ENCODE data around the gene SH3BP1. TPM values are rescaled to one million over a fixed set of nuclear protein-coding genes. Genes with fewer than 3 reads are reported as not detected.
A peak's percentile ranks its signal among the peaks of the same experiment; 100 is the strongest.
"Not testable (repeated sequence)": the region's sequence is repeated elsewhere in the genome, so short reads cannot be mapped to it uniquely, and the experiment has no call there.

Gene SH3BP1
- total RNA-seq, 1 donor from 2014 or later: 10.3 TPM

DNA sequence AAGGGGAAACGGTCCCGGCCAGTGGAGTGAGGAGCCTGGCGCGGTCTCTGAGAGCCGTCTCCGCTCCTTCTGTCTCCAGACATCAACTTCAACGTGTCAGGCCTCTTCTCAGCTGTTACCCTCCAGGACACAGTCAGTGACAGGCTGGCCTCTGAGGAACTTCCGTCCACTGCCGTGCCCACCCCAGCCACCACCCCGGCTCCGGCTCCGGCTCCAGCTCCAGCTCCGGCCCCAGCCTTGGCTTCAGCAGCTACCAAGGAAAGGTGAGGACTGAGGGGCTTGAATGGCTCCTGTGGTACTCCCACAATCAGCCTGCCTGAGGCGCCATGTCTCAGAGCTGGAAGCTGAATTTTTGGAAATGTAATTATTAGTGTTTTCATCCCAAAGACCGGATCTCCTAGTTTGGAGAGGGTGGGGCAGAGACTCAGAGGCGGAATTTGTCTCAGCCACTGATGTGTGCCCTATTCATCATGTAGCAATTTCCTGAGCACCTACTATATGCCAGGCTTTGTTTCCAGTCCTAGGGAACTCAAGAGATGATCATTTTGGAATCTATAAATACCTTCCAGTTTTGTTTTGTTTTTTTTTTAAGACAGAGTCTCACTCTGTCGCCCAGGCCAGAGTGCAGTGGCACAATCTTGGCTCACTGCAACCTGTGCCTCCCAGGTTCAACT, 11.1 kb downstream of the SH3BP1 start:
- TF ChIP-seq EZH2phosphoT487 (IDR thresholded peaks at IDR 0.05) (no peak), EZH2 (IDR thresholded peaks at IDR 0.05) (no peak)
- TF ChIP-seq, protein P1, sequence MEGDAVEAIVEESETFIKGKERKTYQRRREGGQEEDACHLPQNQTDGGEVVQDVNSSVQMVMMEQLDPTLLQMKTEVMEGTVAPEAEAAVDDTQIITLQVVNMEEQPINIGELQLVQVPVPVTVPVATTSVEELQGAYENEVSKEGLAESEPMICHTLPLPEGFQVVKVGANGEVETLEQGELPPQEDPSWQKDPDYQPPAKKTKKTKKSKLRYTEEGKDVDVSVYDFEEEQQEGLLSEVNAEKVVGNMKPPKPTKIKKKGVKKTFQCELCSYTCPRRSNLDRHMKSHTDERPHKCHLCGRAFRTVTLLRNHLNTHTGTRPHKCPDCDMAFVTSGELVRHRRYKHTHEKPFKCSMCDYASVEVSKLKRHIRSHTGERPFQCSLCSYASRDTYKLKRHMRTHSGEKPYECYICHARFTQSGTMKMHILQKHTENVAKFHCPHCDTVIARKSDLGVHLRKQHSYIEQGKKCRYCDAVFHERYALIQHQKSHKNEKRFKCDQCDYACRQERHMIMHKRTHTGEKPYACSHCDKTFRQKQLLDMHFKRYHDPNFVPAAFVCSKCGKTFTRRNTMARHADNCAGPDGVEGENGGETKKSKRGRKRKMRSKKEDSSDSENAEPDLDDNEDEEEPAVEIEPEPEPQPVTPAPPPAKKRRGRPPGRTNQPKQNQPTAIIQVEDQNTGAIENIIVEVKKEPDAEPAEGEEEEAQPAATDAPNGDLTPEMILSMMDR (IDR thresholded peaks at IDR 0.05): no peak
- H3K27me3 Mint-ChIP-seq (ENCODE audit: insufficient read depth, low read depth): peaks cover 3% of the 10 kb centered on the region
- no peaks in the 10 kb centered on the region for H3K79me2 ChIP-seq (ENCODE audit: low read depth)
- H3K27ac ChIP-seq: no peak overlapping the region
- H3K36me3 Mint-ChIP-seq: peaks cover 2% of the 10 kb centered on the region
- DNase-seq (ENCODE audit: low spot score): no peak
- no peaks in the 10 kb centered on the region for H3K4me1 ChIP-seq
- H2AFZ ChIP-seq (replicated peaks): no peak overlapping the region
- H3K9ac ChIP-seq: no peak overlapping the region
- no peaks in the 10 kb centered on the region for H3K4me1 Mint-ChIP-seq
- H3K4me3 Mint-ChIP-seq: no peak overlapping the region
- no peaks in the 10 kb centered on the region for H3K9me3 Mint-ChIP-seq
- no peaks in the 10 kb centered on the region for H3K36me3 ChIP-seq
- no peak overlapping the region for H3K27ac Mint-ChIP-seq
- no peaks in the 10 kb centered on the region for H4K20me1 ChIP-seq (ENCODE audit: low read depth)
- no peaks in the 10 kb centered on the region for H3K9me3 ChIP-seq (ENCODE audit: low read depth)
- no peak overlapping the region for H3K4me3 ChIP-seq
- H3F3A ChIP-seq (ENCODE audit: low read depth): no peaks in the 10 kb centered on the region
- no peaks in the 10 kb centered on the region for H3K27me3 ChIP-seq
- H3K4me2 ChIP-seq: no peak overlapping the region

GRCh38 chr22:37654563-37655251, 15.2 kb downstream of the SH3BP1 start:
- peaks cover 5% of the 10 kb centered on the region for H3K4me1 ChIP-seq
- no peak overlapping the region for H3K4me2 ChIP-seq
- H3F3A ChIP-seq (ENCODE audit: low read depth): no peaks in the 10 kb centered on the region
- H3K27me3 ChIP-seq: no peaks in the 10 kb centered on the region
- no peak overlapping the region for H3K9ac ChIP-seq
- no peak overlapping the region for H2AFZ ChIP-seq (replicated peaks)
- no peaks in the 10 kb centered on the region for H3K9me3 ChIP-seq (ENCODE audit: low read depth)
- Mint-ChIP-seq H3K4me3 (no peak overlapping the region), H3K9me3 (no peaks in the 10 kb centered on the region), H3K4me1 (peaks cover 21% of the 10 kb centered on the region), H3K27ac (no peak overlapping the region), H3K36me3 (peaks cover 2% of the 10 kb centered on the region), H3K27me3 (ENCODE audit: insufficient read depth, low read depth) (peaks cover 9% of the 10 kb centered on the region)
- H3K36me3 ChIP-seq: no peaks in the 10 kb centered on the region
- no peak overlapping the region for H3K4me3 ChIP-seq
- no peak for DNase-seq (ENCODE audit: low spot score)
- peaks cover 6% of the 10 kb centered on the region for H4K20me1 ChIP-seq (ENCODE audit: low read depth)
- TF ChIP-seq, protein P1 (IDR thresholded peaks at IDR 0.05): no peak
- TF ChIP-seq EZH2 (IDR thresholded peaks at IDR 0.05) (no peak), EZH2phosphoT487 (IDR thresholded peaks at IDR 0.05) (no peak)
- H3K27ac ChIP-seq: no peak overlapping the region
- H3K79me2 ChIP-seq (ENCODE audit: low read depth): peaks cover 7% of the 10 kb centered on the region

DNA sequence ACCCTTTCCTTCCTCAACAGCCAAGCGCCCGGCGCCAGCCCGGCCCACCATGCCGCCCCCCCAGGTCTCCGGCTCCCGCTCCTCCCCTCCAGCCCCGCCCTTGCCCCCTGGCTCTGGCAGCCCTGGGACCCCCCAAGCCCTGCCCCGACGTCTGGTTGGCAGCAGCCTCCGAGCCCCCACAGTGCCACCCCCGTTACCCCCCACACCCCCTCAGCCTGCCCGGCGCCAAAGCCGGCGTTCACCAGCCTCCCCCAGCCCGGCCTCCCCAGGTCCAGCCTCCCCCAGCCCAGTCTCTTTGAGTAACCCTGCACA, 15.7 kb downstream of the SH3BP1 start:
- H3K4me3 ChIP-seq: no peak overlapping the region
- H3K79me2 ChIP-seq (ENCODE audit: low read depth): peaks cover 12% of the 10 kb centered on the region
- peaks cover 9% of the 10 kb centered on the region for H3K27me3 Mint-ChIP-seq (ENCODE audit: insufficient read depth, low read depth)
- H3K4me1 Mint-ChIP-seq: peaks cover 26% of the 10 kb centered on the region
- H3K9ac ChIP-seq: no peak overlapping the region
- H3K4me1 ChIP-seq: peaks cover 10% of the 10 kb centered on the region
- H3F3A ChIP-seq (ENCODE audit: low read depth): no peaks in the 10 kb centered on the region
- peaks cover 2% of the 10 kb centered on the region for H3K36me3 Mint-ChIP-seq
- no peaks in the 10 kb centered on the region for H3K9me3 ChIP-seq (ENCODE audit: low read depth)
- no peak overlapping the region for H3K4me2 ChIP-seq
- H3K4me3 Mint-ChIP-seq: no peak overlapping the region
- H3K27ac ChIP-seq: no peak overlapping the region
- no peak for DNase-seq (ENCODE audit: low spot score)
- no peak overlapping the region for H3K27ac Mint-ChIP-seq
- no peaks in the 10 kb centered on the region for H3K9me3 Mint-ChIP-seq
- peaks cover 11% of the 10 kb centered on the region for H4K20me1 ChIP-seq (ENCODE audit: low read depth)
- H3K27me3 ChIP-seq: no peaks in the 10 kb centered on the region
- TF ChIP-seq, protein P1 (IDR thresholded peaks at IDR 0.05): no peak
- TF ChIP-seq EZH2phosphoT487 (IDR thresholded peaks at IDR 0.05) (no peak), EZH2 (IDR thresholded peaks at IDR 0.05) (no peak)
- H3K36me3 ChIP-seq: no peaks in the 10 kb centered on the region
- H2AFZ ChIP-seq (replicated peaks): no peak overlapping the region

GRCh38 chr22:37656583-37656982, 17.1 kb downstream of the SH3BP1 start:
- not testable (repeated sequence) for H3K27me3 ChIP-seq; H3K9me3 ChIP-seq (ENCODE audit: low read depth); H3K36me3 ChIP-seq; H3K9ac ChIP-seq; H3K9me3 Mint-ChIP-seq; H3K36me3 Mint-ChIP-seq; H2AFZ ChIP-seq (replicated peaks); H3K4me3 Mint-ChIP-seq; H3K4me3 ChIP-seq; H3K4me2 ChIP-seq; H3K27me3 Mint-ChIP-seq (ENCODE audit: insufficient read depth, low read depth); H3K27ac ChIP-seq; H3F3A ChIP-seq (ENCODE audit: low read depth); DNase-seq (ENCODE audit: low spot score)
- H4K20me1 ChIP-seq (ENCODE audit: low read depth): peaks cover 25% of the 10 kb centered on the region
- peaks cover 40% of the 10 kb centered on the region for H3K4me1 Mint-ChIP-seq
- H3K27ac Mint-ChIP-seq: peak overlapping the region; percentile 84
- H3K4me1 ChIP-seq: peaks cover 18% of the 10 kb centered on the region
- H3K79me2 ChIP-seq (ENCODE audit: low read depth): peaks cover 26% of the 10 kb centered on the region
